HL-60 (cell line): ENCODE data around the gene RASSF8.

Experiments
- CTCF ChIP-seq: IDR thresholded peaks from one replicate; pipeline ENCODE4 v1.5.1; 2011; ENCODE audit warnings: low read length, control low read depth, inconsistent platforms; ENCODE audit not compliant: insufficient read depth
- GABPA ChIP-seq: IDR thresholded peaks from 2 replicates; pipeline ENCODE4 v1.6.1; 2012; ENCODE audit warnings: low read depth
- POLR2AphosphoS5 ChIP-seq: IDR thresholded peaks from 2 replicates; pipeline ENCODE4 v1.6.1; 2012; ENCODE audit warnings: low read depth
- REST ChIP-seq: IDR thresholded peaks from 2 replicates; pipeline ENCODE4 v1.6.1; 2012; ENCODE audit warnings: low read depth; ENCODE audit not compliant: insufficient replicate concordance

- TF ChIP-seq CTCF (no peak), REST (no peak), POLR2AphosphoS5 (no peak), GABPA (no peak)
Measured at GRCh38 chr12:26055087-26055486, 96.6 kb downstream of the RASSF8 start.
